GM12878 (cell line): ENCODE measurements around the gene ITPRIPL2. TPM values are rescaled to one million over a fixed set of nuclear protein-coding genes. Genes with fewer than 3 reads are reported as not detected.

Experiments used
- CBX3 ChIP-seq: fragments of 200-600 bp; sonication (generic); IDR thresholded peaks from 2 replicates; pipeline ENCODE4 v1.6.1; 2016; ENCODE audit warnings: low read depth, borderline replicate concordance
- CBX5 ChIP-seq: sonication (generic); IDR thresholded peaks from 2 replicates; pipeline ENCODE4 v1.6.1; 2016; ENCODE audit warnings: low read depth, moderate library complexity, mild to moderate bottlenecking, inconsistent platforms
- CHD1 ChIP-seq: IDR thresholded peaks from 2 replicates; pipeline ENCODE4 v1.6.1; 2012; ENCODE audit warnings: low read depth, low read length, improper control_type of control experiment
- CUX1 ChIP-seq: IDR thresholded peaks from 2 replicates; pipeline ENCODE4 v1.6.1; 2012; ENCODE audit warnings: improper control_type of control experiment, low read depth, low read length; ENCODE audit not compliant: insufficient replicate concordance
- E2F4 ChIP-seq: IDR thresholded peaks from 2 replicates; pipeline ENCODE4 v1.6.1; 2012; ENCODE audit warnings: low read depth, low read length, improper control_type of control experiment
- EP300 ChIP-seq, 2 experiments: fragments of 150-350 bp in 1 of 2; IDR thresholded peaks; 2 replicates each; pipeline ENCODE4 v1.6.1; 2011 to 2012; ENCODE audit warnings: low read depth in 2 of 2, low read length in 2 of 2, borderline replicate concordance in 1 of 2, improper control_type of control experiment in 1 of 2, inconsistent platforms in 1 of 2; ENCODE audit not compliant: control insufficient read depth in 1 of 2
- FOXK2 ChIP-seq: fragments of 450-650 bp; IDR thresholded peaks from 2 replicates; pipeline ENCODE4 v1.6.1; 2017; ENCODE audit warnings: mild to moderate bottlenecking, moderate library complexity
- NFYA ChIP-seq: IDR thresholded peaks from 2 replicates; pipeline ENCODE4 v1.6.1; 2011; ENCODE audit warnings: low read depth, mild to moderate bottlenecking, low read length, improper control_type of control experiment, borderline replicate concordance
- NR2C1 ChIP-seq: fragments of 450-650 bp; IDR thresholded peaks from 2 replicates; pipeline ENCODE4 v1.6.1; 2017; ENCODE audit warnings: antibody characterized with exemption, mild to moderate bottlenecking, moderate library complexity
- PRDM15 ChIP-seq: fragments of 450-650 bp; formaldehyde crosslinking; IDR thresholded peaks from 2 replicates; pipeline ENCODE4 v1.4.0; 2020; ENCODE audit warnings: mild to moderate bottlenecking, moderate library complexity
- RUNX3 ChIP-seq: IDR thresholded peaks from 2 replicates; pipeline ENCODE4 v1.6.1; 2012; ENCODE audit warnings: low read length, inconsistent platforms
- SMAD5 ChIP-seq: IDR thresholded peaks from 2 replicates; pipeline ENCODE4 v1.6.1; 2016; ENCODE audit warnings: antibody characterized with exemption, low read depth
- TCF3 ChIP-seq: IDR thresholded peaks from 2 replicates; pipeline ENCODE4 v1.6.1; 2012; ENCODE audit warnings: low read depth, mild to moderate bottlenecking, low read length, borderline replicate concordance; ENCODE audit not compliant: insufficient read depth
- ZNF687 ChIP-seq: fragments of 450-650 bp; IDR thresholded peaks from 2 replicates; pipeline ENCODE4 v1.6.1; 2017; ENCODE audit warnings: mild to moderate bottlenecking, moderate library complexity
- polyA plus RNA-seq, 11 experiments: library from polyadenylated mRNA; depleted of rRNA in 4 of 11; unstranded in 6 of 11; stranded (reverse) in 5 of 11; fragments of >200 nt; fragmentation: Nextera tagmentation in 4 of 11; fragmentation: Illumina TruSeq in 1 of 11; extraction: Ambion mirVana in 4 of 11; extraction: Trizol in 1 of 11; gene quantifications; 1 replicate in 1 of 11; 2 replicates in 10 of 11; pipeline versions ENCODE4 v1.2.1 to v1.2.3, GENCODE V29; 2011 to 2016; ENCODE audit warnings: inconsistent platforms in 2 of 11, missing spikeins in 2 of 11, low read depth in 1 of 11
- total RNA-seq, 4 experiments: library from RNA; depleted of rRNA in 3 of 4; stranded (reverse); fragments of >200 nt in 3 of 4; fragmentation: Illumina TruSeq in 1 of 4; extraction: Trizol in 1 of 4; gene quantifications; 2 replicates each; pipeline versions ENCODE4 v1.2.1 to v1.2.3, GENCODE V29; 2013 to 2021

The ITPRIPL2 gene
- total and polyA plus RNA-seq, 10 of the 15 experiments (the other 5 are each of a cell fraction or from before 2014, with no cell fraction given): 0.48 to 14.3 (median 3.5) TPM

- no peak for TF ChIP-seq CUX1
- TF ChIP-seq NR2C1: no peak
- TF ChIP-seq ZNF687: no peak
- no peak for TF ChIP-seq CBX5
- no peak for TF ChIP-seq TCF3
- no peak for TF ChIP-seq NFYA
- TF ChIP-seq PRDM15 (CRISPR knock-in tag): no peak
- no peak for TF ChIP-seq E2F4
- no peak for TF ChIP-seq EP300 (IDR thresholded peaks at IDR 0.05; ENCODE audit: borderline replicate concordance in 1 of 2, control insufficient read depth in 1 of 2, low read depth in 2 of 2, low read length in 2 of 2)
- TF ChIP-seq FOXK2: no peak
- no peak for TF ChIP-seq SMAD5
- TF ChIP-seq CBX3: no peak
- peak; percentile 51; the same call in 1 of the 2 replicates for TF ChIP-seq RUNX3
- no peak for TF ChIP-seq CHD1
These were observed 5.8 kb downstream of the ITPRIPL2 start (continued) for GRCh38 chr16:19119564-19119963.
